Chondrocyte (in vitro differentiated cells): ENCODE measurements around the gene CACNA1G. TPM values are rescaled to one million over a fixed set of nuclear protein-coding genes. Genes with fewer than 3 reads are reported as not detected.

Source experiments
- DNase-seq: peaks from one replicate; pipeline ENCODE4 v3.0.0; 2021; ENCODE audit warnings: mixed read lengths, low spot score
- H3K27ac Mint-ChIP-seq: one replicate; pipeline ENCODE4 v1.8.0; 2021; ENCODE audit warnings: mild to moderate bottlenecking, moderate library complexity, mixed read lengths; ENCODE audit not compliant: unreplicated experiment
- H3K27me3 Mint-ChIP-seq: 2 replicates; pipeline ENCODE4 v1.8.0; 2021; ENCODE audit warnings: low read depth, mixed read lengths
- H3K36me3 Mint-ChIP-seq: 2 replicates; pipeline ENCODE4 v1.8.0; 2021; ENCODE audit warnings: low read depth, mixed read lengths
- H3K4me1 Mint-ChIP-seq: 2 replicates; pipeline ENCODE4 v1.8.0; 2021; ENCODE audit warnings: low read depth, mild to moderate bottlenecking, mixed read lengths
- H3K4me3 Mint-ChIP-seq: one replicate; pipeline ENCODE4 v1.8.0; 2021; ENCODE audit warnings: mild to moderate bottlenecking, moderate library complexity, mixed read lengths; ENCODE audit not compliant: unreplicated experiment
- H3K9me3 Mint-ChIP-seq: 2 replicates; pipeline ENCODE4 v1.8.0; 2021; ENCODE audit warnings: low read depth, mixed read lengths
- total RNA-seq: library from RNA; stranded (reverse); gene quantifications from 3 replicates; pipeline ENCODE4 v1.2.1, GENCODE V29; 2021
- TF ChIP-seq, protein P1 (sequence below): fragments of 200-600 bp; sonication (generic); IDR thresholded peaks from 2 replicates; pipeline ENCODE4 v1.5.0; 2021; ENCODE audit warnings: antibody characterized with exemption, mild to moderate bottlenecking, moderate library complexity

The CACNA1G gene
- total RNA-seq, 1 donor from 2014 or later = 0.10 TPM

- no peak for DNase-seq
- peak overlapping the region; percentile 49 for H3K27ac Mint-ChIP-seq
- peaks cover 8% of the 10 kb centered on the region for H3K27me3 Mint-ChIP-seq
- TF ChIP-seq, protein P1, sequence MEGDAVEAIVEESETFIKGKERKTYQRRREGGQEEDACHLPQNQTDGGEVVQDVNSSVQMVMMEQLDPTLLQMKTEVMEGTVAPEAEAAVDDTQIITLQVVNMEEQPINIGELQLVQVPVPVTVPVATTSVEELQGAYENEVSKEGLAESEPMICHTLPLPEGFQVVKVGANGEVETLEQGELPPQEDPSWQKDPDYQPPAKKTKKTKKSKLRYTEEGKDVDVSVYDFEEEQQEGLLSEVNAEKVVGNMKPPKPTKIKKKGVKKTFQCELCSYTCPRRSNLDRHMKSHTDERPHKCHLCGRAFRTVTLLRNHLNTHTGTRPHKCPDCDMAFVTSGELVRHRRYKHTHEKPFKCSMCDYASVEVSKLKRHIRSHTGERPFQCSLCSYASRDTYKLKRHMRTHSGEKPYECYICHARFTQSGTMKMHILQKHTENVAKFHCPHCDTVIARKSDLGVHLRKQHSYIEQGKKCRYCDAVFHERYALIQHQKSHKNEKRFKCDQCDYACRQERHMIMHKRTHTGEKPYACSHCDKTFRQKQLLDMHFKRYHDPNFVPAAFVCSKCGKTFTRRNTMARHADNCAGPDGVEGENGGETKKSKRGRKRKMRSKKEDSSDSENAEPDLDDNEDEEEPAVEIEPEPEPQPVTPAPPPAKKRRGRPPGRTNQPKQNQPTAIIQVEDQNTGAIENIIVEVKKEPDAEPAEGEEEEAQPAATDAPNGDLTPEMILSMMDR = no peak
- no peaks in the 10 kb centered on the region for H3K9me3 Mint-ChIP-seq
- peaks cover 3% of the 10 kb centered on the region for H3K4me1 Mint-ChIP-seq
- H3K4me3 Mint-ChIP-seq = no peak overlapping the region
- no peaks in the 10 kb centered on the region for H3K36me3 Mint-ChIP-seq
Measured at GRCh38 chr17:50625032-50625871, 64.7 kb downstream of the CACNA1G start.

DNA sequence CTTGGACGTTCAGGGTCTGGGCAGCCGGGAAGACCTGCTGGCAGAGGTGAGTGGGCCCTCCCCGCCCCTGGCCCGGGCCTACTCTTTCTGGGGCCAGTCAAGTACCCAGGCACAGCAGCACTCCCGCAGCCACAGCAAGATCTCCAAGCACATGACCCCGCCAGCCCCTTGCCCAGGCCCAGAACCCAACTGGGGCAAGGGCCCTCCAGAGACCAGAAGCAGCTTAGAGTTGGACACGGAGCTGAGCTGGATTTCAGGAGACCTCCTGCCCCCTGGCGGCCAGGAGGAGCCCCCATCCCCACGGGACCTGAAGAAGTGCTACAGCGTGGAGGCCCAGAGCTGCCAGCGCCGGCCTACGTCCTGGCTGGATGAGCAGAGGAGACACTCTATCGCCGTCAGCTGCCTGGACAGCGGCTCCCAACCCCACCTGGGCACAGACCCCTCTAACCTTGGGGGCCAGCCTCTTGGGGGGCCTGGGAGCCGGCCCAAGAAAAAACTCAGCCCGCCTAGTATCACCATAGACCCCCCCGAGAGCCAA, 65.6 kb downstream of the CACNA1G start:
- TF ChIP-seq, protein P1 = peak; percentile 83
- Mint-ChIP-seq H3K27ac (no peak overlapping the region), H3K27me3 (peaks cover 11% of the 10 kb centered on the region), H3K4me1 (peaks cover 3% of the 10 kb centered on the region), H3K36me3 (no peaks in the 10 kb centered on the region), H3K9me3 (no peaks in the 10 kb centered on the region), H3K4me3 (no peak overlapping the region)
- DNase-seq = no peak

GRCh38 chr17:50627036-50627781, 66.7 kb downstream of the CACNA1G start:
- Mint-ChIP-seq H3K4me3 (no peak overlapping the region), H3K27ac (no peak overlapping the region), H3K4me1 (peaks cover 9% of the 10 kb centered on the region), H3K36me3 (no peaks in the 10 kb centered on the region), H3K27me3 (peaks cover 5% of the 10 kb centered on the region), H3K9me3 (no peaks in the 10 kb centered on the region)
- TF ChIP-seq, protein P1 = no peak
- no peak for DNase-seq

- TF ChIP-seq, protein P1 = no peak
- H3K4me1 Mint-ChIP-seq = peaks cover 9% of the 10 kb centered on the region
- DNase-seq = no peak
- H3K27me3 Mint-ChIP-seq = peaks cover 5% of the 10 kb centered on the region
- H3K9me3 Mint-ChIP-seq = no peaks in the 10 kb centered on the region
- no peak overlapping the region for H3K4me3 Mint-ChIP-seq
- no peak overlapping the region for H3K27ac Mint-ChIP-seq
- H3K36me3 Mint-ChIP-seq = no peaks in the 10 kb centered on the region
Measured at GRCh38 chr17:50627782-50628601, 67.5 kb downstream of the CACNA1G start.
